HUES48 (cell line): ENCODE measurements around the gene HS6ST3.

ENCODE experiments used
- H3K27ac ChIP-seq: one replicate; pipeline ENCODE4 v1.7.0; 2013; ENCODE audit warnings: low read depth, low read length, inconsistent platforms
- H3K27me3 ChIP-seq: 2 replicates; pipeline ENCODE4 v1.6.1; 2013; ENCODE audit warnings: mild to moderate bottlenecking, low read length; ENCODE audit not compliant: control insufficient read depth, insufficient read depth
- H3K36me3 ChIP-seq: 2 replicates; pipeline ENCODE4 v1.6.1; 2013; ENCODE audit warnings: low read length; ENCODE audit not compliant: control insufficient read depth, insufficient read depth
- H3K4me1 ChIP-seq: 2 replicates; pipeline ENCODE4 v1.6.1; 2013; ENCODE audit warnings: mild to moderate bottlenecking, low read length; ENCODE audit not compliant: control insufficient read depth, insufficient read depth
- H3K4me3 ChIP-seq: 2 replicates; pipeline ENCODE4 v1.5.1; 2013; ENCODE audit warnings: mild to moderate bottlenecking, low read depth, low read length
- H3K9ac ChIP-seq: 2 replicates; pipeline ENCODE4 v1.6.1; 2013; ENCODE audit warnings: mild to moderate bottlenecking, low read depth, low read length, moderate library complexity
- H3K9me3 ChIP-seq: 2 replicates; pipeline ENCODE4 v1.6.1; 2013; ENCODE audit warnings: low read length; ENCODE audit not compliant: control insufficient read depth, insufficient read depth

The HS6ST3 gene

GRCh38 chr13:96539791-96540190 is 449.9 kb downstream of the HS6ST3 start:
- Histone ChIP-seq H3K9ac (no peak overlapping the region), H3K4me3 (no peak overlapping the region), H3K27me3 (no peaks in the 10 kb centered on the region), H3K9me3 (no peaks in the 10 kb centered on the region), H3K27ac (no peak overlapping the region), H3K36me3 (no peaks in the 10 kb centered on the region), H3K4me1 (no peaks in the 10 kb centered on the region)

GRCh38 chr13:96540670-96541069 is 450.8 kb downstream of the HS6ST3 start:
- Histone ChIP-seq H3K27ac (no peak overlapping the region), H3K4me1 (no peaks in the 10 kb centered on the region), H3K9me3 (no peaks in the 10 kb centered on the region), H3K27me3 (no peaks in the 10 kb centered on the region), H3K4me3 (no peak overlapping the region), H3K9ac (no peak overlapping the region), H3K36me3 (no peaks in the 10 kb centered on the region)

DNA sequence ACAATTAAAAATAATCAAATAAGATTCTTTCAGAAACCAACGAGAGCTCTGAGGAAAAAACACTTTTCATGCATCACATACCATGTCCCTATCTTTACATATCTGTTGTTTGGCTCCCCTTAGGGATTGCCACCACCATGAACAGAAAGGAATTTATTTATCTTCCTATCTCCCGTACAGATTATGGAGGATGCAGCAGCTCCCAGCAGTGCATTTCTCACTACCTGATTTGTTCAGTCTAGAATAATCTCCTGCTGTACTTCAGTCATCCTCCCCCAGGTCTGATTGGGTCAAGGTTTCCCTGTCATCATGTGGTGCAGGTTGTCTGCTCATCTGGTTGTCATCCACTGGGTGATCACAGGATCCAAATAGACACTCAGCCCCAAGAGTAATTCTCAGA is 453.1 kb downstream of the HS6ST3 start:
- no peaks in the 10 kb centered on the region for H3K27me3 ChIP-seq
- H3K4me1 ChIP-seq: no peaks in the 10 kb centered on the region
- no peak overlapping the region for H3K27ac ChIP-seq
- no peak overlapping the region for H3K4me3 ChIP-seq
- no peaks in the 10 kb centered on the region for H3K36me3 ChIP-seq
- no peaks in the 10 kb centered on the region for H3K9me3 ChIP-seq
- no peak overlapping the region for H3K9ac ChIP-seq

DNA sequence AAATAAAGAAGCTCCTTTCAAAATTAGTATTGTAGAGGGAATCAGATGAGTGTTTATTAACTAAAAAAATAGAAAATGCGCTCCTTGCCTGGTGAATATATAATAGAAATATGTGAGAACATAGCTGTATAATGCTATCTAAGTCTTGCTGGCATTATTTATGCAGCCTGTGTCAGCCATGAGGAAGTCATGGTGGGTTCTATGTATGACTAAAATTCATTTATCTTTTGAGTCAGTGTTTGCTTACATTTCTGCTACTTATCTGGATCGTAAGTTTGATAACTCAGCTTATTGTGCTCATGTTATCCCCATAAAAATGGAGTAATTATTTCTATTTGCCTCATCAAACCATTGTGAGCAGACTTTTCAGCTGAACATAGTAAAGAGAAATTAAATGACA is 455.1 kb downstream of the HS6ST3 start:
- Histone ChIP-seq H3K27me3 (no peaks in the 10 kb centered on the region), H3K4me1 (no peaks in the 10 kb centered on the region), H3K4me3 (no peak overlapping the region), H3K36me3 (no peaks in the 10 kb centered on the region), H3K9me3 (no peaks in the 10 kb centered on the region), H3K27ac (no peak overlapping the region), H3K9ac (no peak overlapping the region)

GRCh38 chr13:96546463-96546862 is 456.6 kb downstream of the HS6ST3 start:
- no peaks in the 10 kb centered on the region for H3K27me3 ChIP-seq
- no peak overlapping the region for H3K27ac ChIP-seq
- H3K4me3 ChIP-seq: no peak overlapping the region
- no peaks in the 10 kb centered on the region for H3K36me3 ChIP-seq
- H3K9ac ChIP-seq: no peak overlapping the region
- H3K4me1 ChIP-seq: peaks cover 1% of the 10 kb centered on the region; the same call in 1 of the 2 replicates
- H3K9me3 ChIP-seq: no peaks in the 10 kb centered on the region

- H3K9ac ChIP-seq: no peak overlapping the region
Measured at GRCh38 chr13:96551546-96551945, 461.6 kb downstream of the HS6ST3 start.

GRCh38 chr13:96552559-96552958 is 462.7 kb downstream of the HS6ST3 start:
- Histone ChIP-seq H3K27me3 (no peaks in the 10 kb centered on the region), H3K4me1 (peaks cover 2% of the 10 kb centered on the region; the same call in 1 of the 2 replicates), H3K36me3 (no peaks in the 10 kb centered on the region), H3K27ac (no peak overlapping the region), H3K9me3 (no peaks in the 10 kb centered on the region), H3K9ac (no peak overlapping the region), H3K4me3 (no peak overlapping the region)

More at GRCh38 chr13:96551546-96551945, 461.6 kb downstream of the HS6ST3 start:
- Histone ChIP-seq H3K4me3 (no peak overlapping the region), H3K9me3 (no peaks in the 10 kb centered on the region), H3K36me3 (no peaks in the 10 kb centered on the region), H3K27me3 (no peaks in the 10 kb centered on the region), H3K4me1 (peaks cover 2% of the 10 kb centered on the region; the same call in 1 of the 2 replicates), H3K27ac (no peak overlapping the region)

GRCh38 chr13:96553796-96554195 is 463.9 kb downstream of the HS6ST3 start:
- H3K4me3 ChIP-seq: no peak overlapping the region
- H3K27ac ChIP-seq: no peak overlapping the region
- H3K36me3 ChIP-seq: no peaks in the 10 kb centered on the region
- H3K27me3 ChIP-seq: no peaks in the 10 kb centered on the region
- H3K4me1 ChIP-seq: peaks cover 2% of the 10 kb centered on the region; the same call in 1 of the 2 replicates
- no peak overlapping the region for H3K9ac ChIP-seq
- no peaks in the 10 kb centered on the region for H3K9me3 ChIP-seq

DNA sequence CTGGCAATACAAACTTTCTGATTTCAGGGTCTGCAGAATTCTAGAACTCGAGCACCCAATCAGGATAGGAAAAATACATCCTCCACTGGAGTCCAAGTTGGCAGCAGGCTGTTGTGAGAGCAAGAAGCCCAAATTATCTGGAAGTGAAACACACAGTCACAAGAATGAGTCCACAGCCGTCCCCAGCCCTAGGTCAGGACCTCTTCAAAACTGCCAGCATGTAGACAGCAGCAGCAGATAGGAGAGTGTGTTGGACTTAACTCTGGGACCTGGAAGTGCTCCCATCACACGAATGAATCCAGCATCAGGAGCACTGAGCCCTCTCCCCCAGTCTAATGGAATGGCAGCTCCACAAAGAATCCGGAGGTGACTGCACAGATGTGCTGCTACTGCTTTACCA is 483.7 kb downstream of the HS6ST3 start:
- Histone ChIP-seq H3K36me3 (no peaks in the 10 kb centered on the region), H3K27ac (no peak overlapping the region), H3K4me3 (no peak overlapping the region), H3K4me1 (no peaks in the 10 kb centered on the region), H3K27me3 (no peaks in the 10 kb centered on the region), H3K9me3 (no peaks in the 10 kb centered on the region), H3K9ac (no peak overlapping the region)

DNA sequence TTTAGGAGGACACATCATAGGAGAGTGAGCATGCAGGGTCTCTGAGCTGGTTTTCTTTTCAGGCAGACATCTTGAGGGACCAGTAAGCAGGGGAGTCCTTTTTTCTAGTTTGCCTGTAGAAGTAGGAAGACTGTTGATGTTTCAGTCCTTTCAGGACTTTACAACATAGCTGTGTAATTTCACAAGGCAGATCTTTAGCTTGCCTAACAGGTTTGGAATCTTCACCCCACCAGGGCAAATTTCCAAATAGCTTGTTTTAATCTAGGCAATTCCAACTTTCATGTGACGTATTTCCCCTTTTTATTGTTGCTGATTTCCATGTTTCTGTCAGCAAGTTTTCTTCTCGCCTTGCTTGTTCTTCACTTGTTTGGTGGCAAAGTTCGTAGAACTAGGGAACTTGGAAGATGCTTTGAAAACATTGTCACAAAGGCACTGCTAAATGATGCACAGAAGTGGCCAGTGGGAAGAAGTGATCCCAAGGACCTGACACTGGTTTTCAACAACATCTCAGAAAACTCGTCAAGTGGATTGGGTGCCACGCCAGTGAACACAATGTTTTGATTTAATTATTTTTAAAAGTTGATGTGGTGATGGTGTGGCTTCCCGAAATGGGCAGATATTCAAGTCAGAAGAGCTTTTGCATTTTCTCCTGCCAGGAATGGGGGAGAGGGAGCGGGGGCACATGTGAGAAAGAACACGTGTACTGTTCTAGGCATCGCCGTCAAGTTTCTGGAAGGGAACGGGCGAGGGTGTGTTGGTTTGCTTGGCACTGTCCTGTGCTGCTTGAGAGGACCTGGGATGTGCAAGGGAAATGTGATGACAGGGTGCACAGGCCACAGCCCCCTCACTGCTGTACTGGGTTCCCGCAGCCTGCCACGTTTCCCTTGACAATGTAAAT is 485.8 kb downstream of the HS6ST3 start:
- Histone ChIP-seq H3K9me3 (no peaks in the 10 kb centered on the region), H3K36me3 (no peaks in the 10 kb centered on the region), H3K4me3 (no peak overlapping the region), H3K27ac (no peak overlapping the region), H3K9ac (no peak overlapping the region), H3K4me1 (no peaks in the 10 kb centered on the region), H3K27me3 (no peaks in the 10 kb centered on the region)

DNA sequence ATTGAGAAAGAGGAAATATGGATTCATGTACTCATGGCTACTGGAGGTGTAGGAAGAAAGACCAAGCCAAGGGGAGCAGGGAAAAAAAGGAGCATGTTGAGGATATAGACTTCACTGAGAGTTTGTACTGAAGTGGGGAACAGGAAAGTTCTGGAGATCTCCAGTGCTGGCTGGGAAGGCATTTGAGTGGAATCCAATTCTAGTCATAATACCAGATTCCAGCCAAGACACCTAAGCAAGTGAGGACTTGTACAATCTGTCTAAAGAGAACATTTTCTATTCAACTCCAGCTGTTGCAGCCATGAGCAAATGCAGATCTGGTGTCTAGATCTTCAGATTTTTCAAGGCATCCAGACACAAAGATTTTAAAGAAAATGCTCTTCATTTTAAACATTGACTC is 491.8 kb downstream of the HS6ST3 start:
- H3K27ac ChIP-seq: no peak overlapping the region
- no peak overlapping the region for H3K4me3 ChIP-seq
- no peaks in the 10 kb centered on the region for H3K4me1 ChIP-seq
- H3K36me3 ChIP-seq: no peaks in the 10 kb centered on the region
- H3K27me3 ChIP-seq: no peaks in the 10 kb centered on the region
- no peaks in the 10 kb centered on the region for H3K9me3 ChIP-seq
- H3K9ac ChIP-seq: no peak overlapping the region
